NCI-H69 (cell line): ENCODE measurements around the gene COP1.

ENCODE experiments used
- DNase-seq: peaks from one replicate; lab custom pipeline; 2025; lab: John Stamatoyannopoulos, UW

COP1 gene

GRCh38 chr1:176199707-176200106 lies 7.4 kb downstream of the COP1 start:
- no peak for DNase-seq

GRCh38 chr1:176198413-176198812 lies 8.7 kb downstream of the COP1 start:
- no peak for DNase-seq

DNA sequence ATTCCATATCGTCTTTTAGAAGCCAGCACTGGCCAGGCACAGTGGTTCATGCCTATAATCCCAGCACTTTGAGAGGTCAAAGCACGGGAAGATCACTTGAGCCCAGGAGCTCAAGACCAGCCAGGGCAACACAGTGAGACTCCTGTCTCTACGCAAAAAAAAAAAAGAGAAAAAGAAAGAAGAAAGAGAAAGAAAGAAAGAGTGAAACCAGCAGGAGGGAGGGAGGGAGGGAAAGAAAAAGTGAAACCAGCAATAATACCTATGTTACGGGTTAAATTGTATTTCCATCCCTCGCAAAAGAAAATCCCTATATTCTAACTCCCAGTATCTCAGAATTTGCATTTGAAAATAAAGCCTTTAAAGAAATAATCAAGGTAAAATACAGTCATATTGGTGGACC lies 10.4 kb downstream of the COP1 start:
- no peak for DNase-seq

- no peak for DNase-seq
These were observed 11.5 kb downstream of the COP1 start for GRCh38 chr1:176195547-176195946.

- no peak for DNase-seq
These were observed 13.4 kb downstream of the COP1 start for GRCh38 chr1:176193663-176194062.

- no peak for DNase-seq
These were observed 14.1 kb downstream of the COP1 start for GRCh38 chr1:176193023-176193422.

GRCh38 chr1:176188604-176189003 lies 18.5 kb downstream of the COP1 start:
- DNase-seq = no peak

GRCh38 chr1:176187001-176187400 lies 20.1 kb downstream of the COP1 start:
- DNase-seq = no peak

- no peak for DNase-seq
These were observed 23.5 kb downstream of the COP1 start for GRCh38 chr1:176183618-176184017.

DNA sequence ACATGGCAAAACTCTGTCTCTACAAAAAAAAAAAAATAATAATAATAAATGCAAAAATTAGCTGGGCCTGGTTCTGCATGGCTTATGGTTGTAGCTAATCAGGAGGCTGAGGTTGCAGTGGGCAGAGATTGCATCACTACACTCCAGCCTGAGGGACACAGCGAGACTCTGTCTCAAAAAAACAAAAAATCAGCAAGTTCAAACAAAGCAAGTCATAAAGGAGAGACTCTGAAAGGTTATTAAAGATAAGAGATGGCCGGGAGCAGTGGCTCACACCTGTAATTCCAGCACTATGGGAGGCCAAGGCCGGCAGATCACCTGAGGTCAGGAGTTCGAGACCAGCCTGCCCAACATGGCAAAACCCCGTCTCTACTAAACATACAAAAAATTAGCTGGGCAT lies 28.8 kb downstream of the COP1 start:
- DNase-seq = no peak

GRCh38 chr1:176177764-176178163 lies 29.3 kb downstream of the COP1 start:
- DNase-seq = no peak

GRCh38 chr1:176174108-176174507 lies 33.0 kb downstream of the COP1 start:
- DNase-seq = no peak

DNA sequence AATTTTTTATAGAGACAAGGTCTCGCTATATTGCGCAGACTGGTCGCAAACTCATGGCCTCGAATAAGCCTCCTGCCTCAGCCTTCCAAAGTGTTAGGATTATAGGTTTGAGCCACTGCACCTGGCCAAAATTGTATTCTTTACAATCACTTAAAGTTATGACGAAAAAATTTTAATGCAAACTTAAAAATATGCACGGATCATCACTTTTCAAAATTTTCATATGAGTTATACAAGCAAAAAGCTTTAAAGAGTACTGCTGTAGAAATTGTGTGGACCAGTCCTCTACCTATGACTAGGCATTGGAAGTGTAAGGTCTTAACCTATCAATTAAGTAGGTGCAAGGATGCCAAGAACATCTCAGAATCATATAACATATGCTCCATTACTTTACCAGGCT lies 34.9 kb downstream of the COP1 start:
- no peak for DNase-seq

GRCh38 chr1:176167210-176167609 lies 39.9 kb downstream of the COP1 start:
- no peak for DNase-seq

GRCh38 chr1:176165573-176165972 lies 41.5 kb downstream of the COP1 start:
- no peak for DNase-seq

- DNase-seq = no peak
These were observed 42.9 kb downstream of the COP1 start for GRCh38 chr1:176164014-176164678.

DNA sequence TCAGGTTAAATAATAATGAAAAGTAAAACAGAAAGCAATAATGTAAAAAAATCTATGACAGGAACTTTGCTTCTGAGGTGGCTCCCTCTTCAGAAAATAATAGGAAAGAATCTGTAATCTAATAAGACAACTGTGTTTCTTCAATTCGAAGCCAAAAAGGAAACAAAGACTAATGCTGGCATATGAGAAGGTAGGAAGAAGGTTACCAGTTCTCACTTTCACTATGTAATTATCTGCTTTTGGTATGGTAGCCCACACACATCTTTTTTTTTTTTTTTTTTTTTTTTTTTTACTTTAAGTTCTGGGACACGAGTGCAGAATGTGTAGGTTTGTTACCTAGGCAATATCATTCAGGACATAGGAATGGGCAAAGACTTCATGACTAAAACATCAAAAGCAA lies 47.1 kb downstream of the COP1 start:
- DNase-seq = no peak

DNA sequence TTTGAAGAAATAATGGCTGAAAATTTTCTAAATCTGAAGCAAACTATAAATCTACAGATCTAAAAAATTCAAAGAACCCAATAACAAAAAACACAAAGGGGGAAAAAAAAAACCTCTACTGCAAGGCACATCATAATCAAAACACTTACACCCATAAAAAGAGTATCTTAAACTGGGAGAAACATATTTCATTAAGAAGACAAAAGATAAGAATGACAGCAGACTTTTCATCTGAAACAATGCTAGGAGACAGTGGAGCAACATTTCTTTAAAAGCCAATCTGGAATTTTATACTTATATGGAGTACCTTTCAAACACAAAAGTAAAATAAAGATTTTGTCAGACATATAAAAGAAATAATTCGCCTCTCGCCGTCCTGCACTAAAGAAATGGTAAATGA lies 49.1 kb downstream of the COP1 start:
- DNase-seq = no peak

GRCh38 chr1:176149939-176150807 lies 56.9 kb downstream of the COP1 start:
- DNase-seq = no peak

- no peak for DNase-seq
These were observed 62.6 kb downstream of the COP1 start for GRCh38 chr1:176144526-176144925.

DNA sequence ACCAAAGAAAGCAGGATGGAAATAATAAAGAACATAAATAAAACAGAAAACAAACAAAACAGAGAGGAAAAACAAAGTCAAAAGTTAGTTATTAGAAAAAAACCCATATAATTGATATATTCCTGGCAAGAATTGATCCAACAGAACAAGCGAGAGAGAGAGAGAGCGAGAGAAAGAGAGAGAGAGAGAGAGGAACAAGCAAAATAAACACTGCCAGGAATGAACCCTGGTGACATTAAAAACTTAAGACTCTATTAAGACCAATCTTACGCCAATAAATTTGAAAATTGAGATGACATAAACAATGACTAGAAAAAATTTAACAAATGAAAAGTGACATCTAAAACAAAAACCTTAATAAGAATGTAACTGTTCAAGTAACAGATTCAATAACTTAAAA lies 64.1 kb downstream of the COP1 start:
- no peak for DNase-seq

GRCh38 chr1:176141449-176141848 lies 65.6 kb downstream of the COP1 start:
- no peak for DNase-seq

DNA sequence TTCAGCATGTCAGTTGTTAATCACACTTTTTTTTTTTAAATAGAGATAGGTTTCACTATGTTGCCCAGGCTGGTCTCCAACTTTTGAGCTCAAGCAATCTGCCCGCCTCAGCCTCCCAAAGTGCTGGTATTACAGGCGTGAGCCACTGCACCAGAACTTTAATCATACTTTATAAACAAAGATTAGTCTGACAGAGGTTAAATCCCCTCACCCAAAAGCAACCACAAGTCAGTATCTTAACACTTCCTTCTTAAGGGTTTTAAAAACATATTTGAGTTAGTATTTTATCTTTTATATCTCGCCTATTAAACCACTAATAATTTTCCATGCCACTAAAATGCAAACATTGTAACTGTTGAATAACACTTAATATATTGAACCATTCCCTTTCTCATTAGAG lies 70.2 kb downstream of the COP1 start:
- no peak for DNase-seq

- no peak for DNase-seq
These were observed 72.4 kb downstream of the COP1 start for GRCh38 chr1:176134666-176135065.
